GM18868 (cell line): ENCODE data around the gene MAML3.

Experiments used
- ATAC-seq: cut with Tn5 transposase; IDR thresholded peaks from one replicate; pipeline ENCODE4 v1.9.1; 2021; ENCODE audit warnings: mild to moderate bottlenecking, moderate library complexity; ENCODE audit not compliant: unreplicated experiment

The MAML3 gene

DNA sequence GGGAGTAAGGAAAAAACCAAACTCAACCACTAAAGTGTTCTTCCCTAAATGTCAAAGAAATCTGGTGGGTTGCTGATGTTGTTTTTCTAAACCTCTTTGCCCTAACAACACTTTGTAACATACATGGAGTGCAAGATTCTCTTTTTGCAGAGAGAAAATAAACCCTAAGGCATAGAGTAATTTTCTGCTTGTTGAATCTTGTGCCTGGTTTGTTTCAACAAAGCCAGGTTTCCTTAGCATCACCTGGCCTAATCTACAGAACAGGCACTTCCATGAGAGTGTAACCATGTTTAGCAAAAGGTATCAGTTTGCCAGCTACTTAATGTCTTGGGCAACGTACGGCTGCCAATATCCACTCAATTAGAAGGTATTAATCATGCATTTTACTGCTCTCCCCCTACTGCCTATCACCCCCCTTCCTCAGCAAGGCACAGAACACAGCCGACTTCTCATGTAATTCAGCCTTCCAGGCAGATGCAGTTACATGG is 219.2 kb downstream of the MAML3 start:
- no peak for ATAC-seq

DNA sequence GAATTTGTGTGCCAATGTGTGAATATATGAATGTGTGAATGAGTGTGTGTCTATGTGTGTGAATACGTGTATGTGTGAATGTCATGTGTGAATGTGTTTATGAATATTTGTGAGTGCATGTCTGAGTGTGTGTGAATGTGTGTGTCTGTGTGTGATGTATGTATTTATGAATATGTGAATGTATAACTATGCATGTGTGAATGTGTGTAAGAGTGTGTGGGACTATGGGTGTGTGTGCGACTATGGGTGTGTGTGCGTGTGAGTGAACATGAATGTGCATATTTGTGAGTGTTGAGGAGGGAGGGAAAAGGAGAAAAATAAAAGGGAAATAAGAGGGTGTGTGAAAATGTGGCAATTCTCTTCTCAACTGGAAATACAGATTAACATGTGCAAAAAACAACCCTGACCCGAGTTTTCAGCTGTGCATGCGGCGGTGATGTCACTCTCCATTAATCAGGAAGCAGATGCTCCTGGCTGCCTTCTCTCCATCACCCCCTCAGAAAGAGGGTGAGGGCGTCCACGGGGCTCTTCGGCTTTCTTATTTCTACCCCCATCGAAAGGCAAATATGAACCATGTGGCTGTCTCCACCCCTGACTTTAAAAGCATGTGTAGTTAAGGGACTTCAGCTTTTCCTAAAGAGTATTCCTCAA is 219.8 kb downstream of the MAML3 start:
- ATAC-seq, result no peak

DNA sequence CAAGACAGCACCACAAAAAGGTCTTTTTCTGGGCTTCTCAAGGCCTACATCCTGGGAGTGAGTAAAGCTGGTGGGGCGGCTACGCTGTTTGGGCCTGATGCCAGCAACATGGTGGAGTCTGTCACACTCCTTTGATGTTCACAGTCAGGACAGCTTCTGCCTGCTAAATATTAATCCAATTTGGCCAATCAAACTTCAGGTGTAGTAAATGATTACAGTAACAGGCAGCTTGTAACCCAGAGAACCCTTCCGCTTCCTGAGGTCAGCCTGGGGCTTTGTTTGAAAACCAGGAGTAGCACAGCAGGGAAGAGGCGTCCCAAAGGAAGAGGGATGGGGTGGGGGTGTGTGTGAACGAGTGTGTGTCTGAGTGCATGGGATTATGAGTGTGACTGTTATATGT is 220.4 kb downstream of the MAML3 start:
- ATAC-seq, result no peak

DNA sequence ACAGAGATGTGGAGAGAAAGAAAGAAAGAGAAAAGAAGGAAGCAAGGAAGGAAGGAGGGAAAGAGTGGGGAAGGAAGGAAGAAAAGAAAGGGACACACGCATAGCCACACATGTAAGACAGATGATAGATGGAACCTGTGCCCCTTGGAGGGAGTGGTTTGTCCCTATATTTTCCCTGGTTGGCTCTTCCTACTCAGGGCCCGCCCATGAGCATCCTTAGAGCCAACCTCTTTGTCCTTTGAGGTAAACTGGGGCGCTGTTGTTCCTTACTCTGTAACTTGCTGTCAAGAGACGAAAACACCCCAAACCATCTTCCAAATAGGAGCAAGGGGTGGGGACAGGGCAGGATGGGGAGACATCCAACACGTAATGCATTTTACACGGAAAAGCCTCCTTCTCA is 220.9 kb downstream of the MAML3 start:
- ATAC-seq, result no peak

DNA sequence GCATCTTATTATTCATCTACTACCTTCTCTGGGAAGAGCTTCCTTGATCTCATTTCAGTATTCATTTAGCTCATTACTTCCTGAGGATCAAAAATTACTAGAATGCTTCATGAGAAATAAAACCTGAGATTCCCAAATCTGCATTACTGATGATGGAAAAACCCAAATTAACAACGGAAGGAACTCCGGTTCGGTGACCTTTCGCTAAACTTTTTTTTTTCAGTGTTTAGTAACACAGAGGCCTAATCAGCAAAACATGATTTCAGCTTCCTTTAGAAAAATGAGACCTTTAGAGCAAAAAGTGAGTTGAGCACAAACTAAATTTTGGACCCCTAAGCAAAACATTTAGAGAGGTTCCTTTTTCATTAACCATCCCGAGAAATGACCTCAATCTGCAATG is 229.2 kb downstream of the MAML3 start:
- no peak for ATAC-seq

DNA sequence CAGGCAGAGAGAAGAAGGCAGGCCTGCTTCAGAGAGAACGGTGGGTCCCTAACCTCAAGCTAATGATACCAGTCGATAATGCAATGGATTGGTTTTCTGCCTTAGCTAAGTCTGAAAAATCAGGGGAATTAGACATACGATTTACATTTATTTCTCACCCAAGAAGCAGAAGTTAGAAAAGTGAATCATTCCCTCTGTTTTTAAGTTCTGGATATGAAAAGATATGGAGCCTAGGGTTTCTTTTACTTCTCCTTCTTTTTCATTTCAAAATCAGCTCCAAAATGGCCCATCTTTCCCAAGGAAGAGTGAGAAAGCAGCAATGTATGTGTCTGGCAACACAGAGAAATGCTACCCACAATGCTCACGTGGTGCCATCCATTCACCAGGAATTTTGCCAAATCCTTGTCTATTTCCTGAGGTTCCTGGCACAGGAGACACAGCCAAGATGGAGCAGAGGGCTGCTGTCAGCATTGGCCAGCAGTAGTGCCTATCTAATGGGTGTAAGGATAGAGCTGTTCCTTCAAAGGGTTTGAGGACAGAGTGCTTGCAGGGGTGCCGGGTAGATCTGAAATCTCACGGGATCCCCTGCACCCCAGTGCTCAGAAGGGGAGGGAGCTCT is 231.5 kb downstream of the MAML3 start:
- no peak for ATAC-seq

DNA sequence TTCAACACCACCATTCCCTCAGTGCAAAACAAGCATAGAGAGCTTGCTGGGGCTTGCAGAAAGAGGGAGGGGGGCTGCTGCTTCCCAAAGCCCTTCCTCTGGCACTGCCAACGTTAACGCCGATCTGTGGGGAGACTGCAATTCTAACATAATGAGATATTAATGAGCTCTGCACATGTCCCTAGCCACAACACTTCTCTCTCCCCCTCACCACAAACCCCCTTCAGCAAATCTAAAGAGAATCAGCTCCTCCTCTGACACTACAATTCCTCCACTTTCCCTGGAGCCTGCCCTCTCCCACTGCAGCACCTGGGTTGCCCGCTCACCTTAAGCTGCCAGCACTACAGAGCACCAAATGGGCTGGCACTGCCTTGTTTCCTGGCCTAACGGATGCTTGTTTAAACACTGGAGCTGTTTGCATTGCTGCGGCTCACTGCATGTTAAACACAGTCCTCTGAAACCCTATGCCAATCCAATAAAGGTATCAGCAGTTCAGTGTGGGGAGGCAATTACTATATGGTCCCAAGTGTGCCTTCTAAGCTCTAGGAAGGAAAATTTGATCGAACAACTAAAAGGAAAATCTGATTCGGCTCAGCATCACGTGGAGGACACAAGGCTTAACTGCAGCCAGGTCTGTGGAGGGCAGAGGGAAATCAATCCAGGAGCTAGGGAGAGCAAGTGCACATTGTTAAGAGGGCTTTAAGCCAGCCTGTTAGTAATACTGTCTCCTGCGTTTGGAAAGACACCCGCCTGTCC is 232.4 kb downstream of the MAML3 start:
- no peak for ATAC-seq

DNA sequence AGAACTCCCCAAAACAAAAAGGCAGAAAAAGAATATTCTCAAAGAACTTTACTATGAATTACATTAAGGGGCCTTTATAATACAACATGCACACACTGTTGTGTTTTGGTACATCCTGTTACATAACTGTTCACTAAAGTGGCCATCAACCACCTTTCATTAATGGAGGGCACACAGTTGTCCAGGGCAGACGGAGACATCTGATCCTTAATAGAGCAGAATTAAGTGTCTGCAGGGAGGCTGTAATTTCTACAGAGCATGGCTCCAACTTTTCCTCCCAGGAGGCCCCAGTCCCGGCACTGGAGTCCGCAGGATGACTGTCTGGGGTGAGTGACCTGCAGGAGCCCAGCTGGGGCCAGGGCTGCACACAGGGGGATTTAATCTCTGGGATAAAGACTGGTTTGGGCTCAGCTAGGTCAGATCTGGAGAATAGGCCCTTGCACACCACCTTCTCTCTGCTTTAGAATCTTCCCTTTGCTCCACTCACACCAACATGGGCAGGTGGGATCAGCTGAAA is 233.4 kb downstream of the MAML3 start:
- no peak for ATAC-seq

DNA sequence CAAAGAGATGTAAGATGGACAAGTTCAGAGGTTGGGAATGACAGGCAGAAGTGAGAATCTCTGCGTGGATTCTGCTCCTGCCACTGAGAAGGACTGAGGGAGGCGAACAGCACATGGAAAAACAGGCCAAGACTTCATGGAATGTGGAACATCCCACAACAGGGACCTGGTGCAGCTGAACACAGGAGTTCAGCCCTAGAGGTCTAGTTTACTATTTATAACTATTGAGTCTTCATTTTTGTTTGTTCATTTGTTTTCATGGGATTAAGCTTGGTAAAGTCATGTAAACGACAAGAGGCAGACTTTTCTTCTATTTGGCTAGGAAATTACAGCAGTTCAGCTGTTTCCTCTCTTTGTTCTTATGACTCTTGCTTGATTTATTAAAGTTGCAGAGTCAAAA is 234.5 kb downstream of the MAML3 start:
- no peak for ATAC-seq

DNA sequence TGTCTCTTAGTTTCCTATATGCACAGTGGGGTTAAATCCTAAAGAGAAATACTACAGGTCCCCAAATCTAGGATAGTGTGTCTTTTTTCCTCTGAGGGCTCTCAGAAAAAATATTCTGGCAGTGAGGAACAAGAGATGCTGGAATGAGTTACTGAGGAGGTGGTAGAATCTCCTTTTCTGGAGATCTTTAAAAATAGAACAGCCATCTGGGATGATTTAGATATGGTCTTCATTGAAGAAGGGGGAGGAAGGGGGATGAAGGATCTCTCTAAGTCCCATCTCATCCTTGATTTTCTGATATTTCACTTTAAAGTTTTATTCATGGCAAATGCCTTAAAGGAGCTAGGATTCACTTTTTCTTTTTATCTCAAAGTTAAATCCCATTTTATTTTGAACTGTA is 235.0 kb downstream of the MAML3 start:
- no peak for ATAC-seq

DNA sequence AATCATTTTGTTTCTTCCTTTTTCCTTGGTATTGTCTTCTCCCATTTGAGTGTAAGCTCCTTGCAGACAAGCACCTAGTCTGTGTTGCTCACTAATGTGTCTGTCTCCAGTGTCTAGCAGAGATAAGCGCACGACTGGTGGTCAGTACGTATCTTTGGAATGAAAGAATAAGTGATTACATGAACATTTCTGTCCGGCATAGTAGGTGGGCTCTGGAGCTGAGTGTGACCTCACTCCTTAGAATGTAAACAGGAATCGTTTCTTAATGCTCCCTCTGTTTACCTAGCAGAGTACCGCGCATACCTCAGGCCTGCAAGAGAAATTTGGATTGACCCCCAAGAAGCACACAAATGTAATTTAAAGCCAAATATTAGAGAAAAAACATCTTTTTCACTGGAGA is 235.4 kb downstream of the MAML3 start:
- no peak for ATAC-seq

DNA sequence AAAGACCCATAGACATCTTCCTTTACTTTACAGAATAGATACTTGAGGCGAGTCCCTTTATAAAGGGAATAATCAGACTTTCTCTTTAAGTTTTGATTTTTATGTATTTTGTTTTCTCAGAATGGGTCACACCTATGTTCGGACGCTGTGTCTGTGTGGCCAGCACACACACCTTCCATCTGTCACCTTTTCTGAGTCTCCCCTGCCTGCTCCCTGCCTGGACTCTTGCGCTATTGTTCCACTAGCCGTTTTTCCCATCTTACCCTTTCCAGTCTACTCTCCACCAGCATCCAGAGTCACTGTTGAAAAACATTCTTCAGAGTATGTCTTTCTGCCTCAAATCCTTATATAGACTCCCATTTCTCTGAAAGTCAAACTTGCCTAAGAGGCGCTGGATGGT is 236.1 kb downstream of the MAML3 start:
- ATAC-seq, result no peak

DNA sequence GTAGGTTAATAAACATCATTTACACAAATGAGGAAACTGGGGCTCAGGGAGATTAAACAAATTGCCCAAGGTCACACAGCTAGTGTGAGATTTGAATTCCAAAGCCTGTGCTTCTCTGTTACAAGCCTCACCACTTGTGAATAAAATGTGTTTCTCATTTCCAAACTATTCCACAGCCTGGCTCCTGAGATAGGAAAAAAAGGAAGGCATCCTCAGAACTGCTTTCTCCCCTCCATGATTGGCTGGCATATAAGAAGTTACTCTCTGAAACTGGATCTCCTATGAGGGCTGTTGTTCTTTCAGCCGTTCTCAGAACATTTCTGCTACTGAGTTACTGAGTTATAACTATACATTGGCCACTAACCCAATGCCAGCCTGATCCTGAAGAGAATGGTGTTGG is 237.9 kb downstream of the MAML3 start:
- ATAC-seq, result no peak

DNA sequence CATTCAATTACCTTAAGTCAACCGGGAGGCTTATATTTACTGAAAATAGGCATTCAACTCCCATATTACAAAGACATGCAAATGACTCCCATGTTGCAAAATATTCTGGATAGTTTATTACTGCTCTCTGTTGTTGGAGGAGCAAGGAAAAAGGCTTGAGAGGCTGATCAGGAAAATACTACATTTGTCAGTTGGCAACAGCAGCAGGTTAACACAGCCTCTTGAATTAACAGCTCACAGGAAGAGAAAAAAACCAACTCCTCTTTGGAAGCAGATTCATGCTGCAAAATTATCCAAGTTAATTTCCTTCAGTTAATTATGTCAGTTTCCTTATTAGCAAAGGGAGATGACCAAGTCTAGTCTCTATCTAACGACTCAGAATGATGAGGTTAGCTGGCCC is 238.9 kb downstream of the MAML3 start:
- no peak for ATAC-seq

DNA sequence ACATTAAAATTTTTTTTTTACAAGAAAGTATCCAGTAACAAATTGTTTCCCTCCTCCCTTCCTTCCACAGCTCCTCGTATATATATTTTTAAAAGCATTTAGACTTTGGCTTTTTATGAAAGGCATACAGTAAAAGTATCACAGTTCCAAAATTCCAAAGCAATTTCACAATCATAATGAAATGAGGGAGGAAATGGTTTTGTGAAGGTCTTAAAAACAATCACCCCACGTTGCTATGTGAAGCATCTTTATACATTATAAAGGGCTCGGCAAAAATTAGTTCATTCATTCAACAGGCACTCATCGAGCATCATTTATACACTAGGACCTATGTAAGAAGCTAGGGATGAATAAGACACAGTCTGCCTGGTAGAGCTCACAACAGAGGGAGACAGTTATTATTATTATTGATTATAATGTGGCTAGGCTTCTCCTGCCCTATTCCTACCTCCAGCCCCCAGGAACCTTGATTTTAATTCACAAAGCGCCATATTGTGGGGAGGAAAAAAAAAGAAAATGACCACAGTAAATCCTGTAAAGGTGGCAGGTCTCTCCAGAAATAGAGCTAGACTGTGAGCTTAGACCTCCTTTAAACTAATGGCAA is 239.9 kb downstream of the MAML3 start:
- ATAC-seq, result no peak

DNA sequence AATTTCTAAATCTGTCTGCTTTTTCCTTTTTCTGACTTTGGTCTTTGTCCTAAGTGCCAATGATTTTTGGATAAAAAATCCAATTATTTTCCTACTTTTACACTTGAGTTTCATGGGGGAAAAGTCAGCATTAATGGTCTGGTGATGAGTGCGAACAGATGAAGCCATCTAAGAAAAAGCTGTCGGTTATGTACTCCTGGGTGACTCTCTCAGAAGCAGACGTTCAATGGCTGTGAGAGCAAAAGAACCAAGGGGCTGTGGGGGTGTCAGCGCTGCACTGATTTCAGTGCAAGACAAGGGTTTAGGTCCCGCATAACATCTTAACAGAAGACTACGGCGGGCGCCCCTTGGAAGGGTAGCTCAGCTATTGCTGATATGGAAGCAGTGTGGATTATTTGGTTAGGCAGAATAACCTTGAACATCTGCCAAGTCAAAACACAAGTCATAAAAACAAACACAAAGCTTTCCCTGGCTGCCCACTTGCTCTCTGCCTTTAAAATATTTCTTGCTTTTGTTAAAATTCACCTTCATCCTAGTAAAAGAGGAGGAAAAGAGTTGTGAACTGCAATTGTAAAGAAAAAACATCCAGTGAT is 240.5 kb downstream of the MAML3 start:
- ATAC-seq, result no peak

DNA sequence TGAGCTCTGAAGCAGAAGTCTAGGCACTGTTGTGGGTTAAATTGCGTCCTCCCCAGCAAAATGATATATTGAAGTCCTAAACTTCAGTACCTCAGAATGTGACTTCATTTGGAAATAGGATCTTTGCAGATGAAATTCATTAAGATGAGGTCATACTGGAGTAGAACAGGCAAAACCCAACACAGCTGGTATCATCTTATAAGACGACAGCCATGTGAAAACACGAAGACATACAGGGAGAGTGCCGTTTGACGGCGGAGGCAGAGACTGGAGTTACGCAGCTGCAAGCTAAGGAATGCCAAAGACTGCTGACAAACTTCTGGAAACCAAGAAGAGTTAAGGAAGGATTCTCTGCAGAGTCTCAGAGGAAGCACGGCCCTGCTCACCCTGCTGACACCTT is 241.5 kb downstream of the MAML3 start:
- ATAC-seq, result no peak

DNA sequence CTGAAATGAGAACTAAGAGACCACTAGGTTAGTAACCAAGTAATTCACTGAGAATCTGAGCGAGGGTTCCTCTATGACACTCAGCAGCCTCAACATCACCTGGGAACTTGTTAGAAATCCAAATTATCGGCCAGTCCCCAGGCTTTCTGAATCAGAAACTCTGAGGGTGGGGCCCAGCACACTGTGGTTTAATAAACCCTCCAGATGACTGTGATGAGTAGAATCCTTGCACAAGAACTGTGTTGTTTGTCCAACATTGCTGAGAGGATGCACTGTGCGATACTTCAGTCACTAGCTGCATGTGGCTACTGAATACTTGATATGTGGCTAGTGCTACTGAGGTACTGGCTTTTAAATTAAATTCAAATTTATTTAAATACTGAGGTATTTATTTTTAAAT is 243.9 kb downstream of the MAML3 start:
- ATAC-seq, result no peak

DNA sequence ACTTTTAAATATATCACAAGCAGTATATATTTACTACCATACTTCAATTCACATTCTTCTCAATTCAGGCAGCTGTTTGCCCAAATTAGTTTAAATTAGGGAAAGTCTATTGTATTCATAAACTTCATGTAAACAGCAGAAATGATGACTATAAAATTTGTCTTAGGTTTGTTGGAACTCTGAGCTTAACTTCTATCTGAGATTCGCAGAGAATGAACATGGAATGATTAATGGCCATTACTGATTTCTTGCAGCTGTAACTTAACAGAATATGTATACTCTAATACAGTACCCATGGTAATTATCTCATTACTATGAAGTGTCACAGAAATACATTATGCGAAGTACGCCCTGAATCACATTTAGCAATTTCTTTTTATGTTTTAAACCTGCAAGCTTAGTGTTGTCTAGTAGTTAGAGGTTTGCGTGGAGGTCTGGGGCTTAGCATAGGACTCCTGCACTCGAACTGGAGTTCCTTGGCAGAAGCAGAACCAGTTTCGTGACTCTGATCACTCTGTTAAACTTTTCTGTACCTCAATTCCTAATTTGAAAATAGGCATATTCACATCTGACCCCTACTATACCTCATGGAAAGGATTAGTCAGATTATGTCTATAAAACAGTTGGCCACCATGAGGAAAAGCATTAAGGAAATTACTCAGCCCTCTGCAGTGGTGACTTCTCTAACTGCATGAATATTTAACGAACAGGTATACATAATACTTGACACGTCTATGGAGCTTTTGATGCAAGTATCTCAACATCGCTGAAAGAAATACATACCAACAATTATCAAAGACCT is 245.1 kb downstream of the MAML3 start:
- ATAC-seq, result no peak
